Measurements from ENCODE around the gene ERN1.

DNA sequence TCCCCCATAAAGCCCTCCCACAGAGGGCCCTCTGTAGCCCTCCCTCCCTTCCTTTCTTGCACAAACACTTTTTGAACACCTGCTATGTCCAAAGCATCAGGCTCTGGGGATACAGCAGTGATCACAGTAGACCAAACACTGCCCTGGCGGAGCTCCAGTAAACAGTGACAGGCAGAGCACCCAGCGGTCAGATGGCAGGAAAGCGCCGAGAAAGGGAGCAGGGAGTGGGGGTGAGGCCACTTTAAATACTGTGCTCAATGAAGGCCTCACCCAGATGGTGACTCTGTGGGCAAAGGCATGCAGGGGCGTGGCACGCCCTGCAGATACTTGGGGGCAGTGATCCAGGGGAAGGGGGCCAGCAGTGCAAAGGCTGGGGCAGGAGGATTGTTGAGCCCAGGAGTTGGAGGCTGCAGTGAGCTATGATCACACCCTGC, 124.2 kb downstream of the ERN1 start:
- TF ChIP-seq POLR2AphosphoS5 (IDR thresholded peaks at IDR 0.05; ENCODE audit: borderline replicate concordance, low read depth, low read length) = no peak
- TF ChIP-seq EZH2 (IDR thresholded peaks at IDR 0.05) = no peak
